Measurements from ENCODE around the gene CCDC197.

Gene CCDC197

GRCh38 chr14:93961620-93962019, 35.5 kb upstream of the CCDC197 start:
- DNase-seq: no peak

GRCh38 chr14:93962701-93963601, 34.1 kb upstream of the CCDC197 start:
- peak in 2 of 6 experiments; percentile 17 to 38 for DNase-seq

GRCh38 chr14:93963692-93964091, 33.4 kb upstream of the CCDC197 start:
- no peak for DNase-seq

GRCh38 chr14:93964281-93964680, 32.8 kb upstream of the CCDC197 start:
- DNase-seq: no peak

GRCh38 chr14:93964820-93965286, 32.2 kb upstream of the CCDC197 start:
- DNase-seq: no peak

- no peak for DNase-seq
Measured at GRCh38 chr14:93965287-93965821, 31.7 kb upstream of the CCDC197 start.

GRCh38 chr14:93965946-93966474, 31.1 kb upstream of the CCDC197 start:
- DNase-seq: no peak

- no peak for DNase-seq
Measured at GRCh38 chr14:93967637-93968250, 29.4 kb upstream of the CCDC197 start.

- DNase-seq: no peak
Measured at GRCh38 chr14:93969082-93969828, 27.8 kb upstream of the CCDC197 start.

GRCh38 chr14:93970585-93970964, 26.5 kb upstream of the CCDC197 start:
- peak; percentile 31 to 56 (median 40) for DNase-seq

GRCh38 chr14:93970965-93971634, 26.0 kb upstream of the CCDC197 start:
- DNase-seq: peak in 1 of 6 experiments; percentile 28

- no peak for DNase-seq
Measured at GRCh38 chr14:93971635-93972027, 25.5 kb upstream of the CCDC197 start.

GRCh38 chr14:93972618-93973205, 24.4 kb upstream of the CCDC197 start:
- DNase-seq: no peak

- no peak for DNase-seq
Measured at GRCh38 chr14:93973607-93974006, 23.5 kb upstream of the CCDC197 start.

- no peak for DNase-seq
Measured at GRCh38 chr14:93974299-93974698, 22.8 kb upstream of the CCDC197 start.

- no peak for DNase-seq
Measured at GRCh38 chr14:93974833-93975232, 22.3 kb upstream of the CCDC197 start.

GRCh38 chr14:93975791-93976476, 21.2 kb upstream of the CCDC197 start:
- DNase-seq: no peak

- DNase-seq: peak in 1 of 6 experiments; percentile 3
Measured at GRCh38 chr14:93976477-93977057, 20.5 kb upstream of the CCDC197 start, which contains the start of gene ASB2. TSS of gene ASB2 (minus strand) at chr14:93976570. CDS start at chr14:93964539, 12,031 bp downstream.

GRCh38 chr14:93977171-93977570, 19.9 kb upstream of the CCDC197 start:
- no peak for DNase-seq

GRCh38 chr14:93977790-93978581, 19.1 kb upstream of the CCDC197 start:
- DNase-seq: peak; percentile 27 to 85 (median 68)
